C1 segment of cervical spinal cord (tissue), 14 donors: Measurements from ENCODE around the gene DNAH6.

Source experiments
- DNase-seq, 14 donors: peaks; one replicate each; lab custom pipeline; 2025; lab: John Stamatoyannopoulos, UW

Gene DNAH6

GRCh38 chr2:84796798-84797197 lies 280.5 kb downstream of the DNAH6 start:
- DNase-seq: no peak

- DNase-seq: no peak
Observed at GRCh38 chr2:84797271-84797670, 281.0 kb downstream of the DNAH6 start.

DNA sequence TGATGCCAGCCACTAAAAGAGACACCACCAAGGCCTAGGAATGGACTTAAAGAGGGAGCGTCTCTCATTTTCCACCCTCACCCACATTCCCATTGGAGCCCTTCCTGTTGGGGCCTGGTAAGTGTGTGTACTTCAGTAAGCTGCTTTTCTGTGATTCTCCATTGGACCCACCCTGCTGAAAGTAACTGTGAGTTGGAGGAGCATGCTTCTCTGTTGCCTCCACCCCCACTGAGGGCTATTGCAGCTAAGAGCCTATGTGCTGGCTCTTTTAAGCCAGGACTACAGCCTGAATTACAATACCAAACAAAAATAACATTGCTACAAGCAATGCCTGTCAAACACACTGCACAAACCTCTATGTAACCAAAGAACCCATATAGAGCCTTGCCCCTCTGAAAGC lies 283.5 kb downstream of the DNAH6 start:
- no peak for DNase-seq

GRCh38 chr2:84800194-84800805 lies 284.0 kb downstream of the DNAH6 start:
- DNase-seq: no peak

GRCh38 chr2:84801811-84802210 lies 285.5 kb downstream of the DNAH6 start:
- no peak for DNase-seq

DNA sequence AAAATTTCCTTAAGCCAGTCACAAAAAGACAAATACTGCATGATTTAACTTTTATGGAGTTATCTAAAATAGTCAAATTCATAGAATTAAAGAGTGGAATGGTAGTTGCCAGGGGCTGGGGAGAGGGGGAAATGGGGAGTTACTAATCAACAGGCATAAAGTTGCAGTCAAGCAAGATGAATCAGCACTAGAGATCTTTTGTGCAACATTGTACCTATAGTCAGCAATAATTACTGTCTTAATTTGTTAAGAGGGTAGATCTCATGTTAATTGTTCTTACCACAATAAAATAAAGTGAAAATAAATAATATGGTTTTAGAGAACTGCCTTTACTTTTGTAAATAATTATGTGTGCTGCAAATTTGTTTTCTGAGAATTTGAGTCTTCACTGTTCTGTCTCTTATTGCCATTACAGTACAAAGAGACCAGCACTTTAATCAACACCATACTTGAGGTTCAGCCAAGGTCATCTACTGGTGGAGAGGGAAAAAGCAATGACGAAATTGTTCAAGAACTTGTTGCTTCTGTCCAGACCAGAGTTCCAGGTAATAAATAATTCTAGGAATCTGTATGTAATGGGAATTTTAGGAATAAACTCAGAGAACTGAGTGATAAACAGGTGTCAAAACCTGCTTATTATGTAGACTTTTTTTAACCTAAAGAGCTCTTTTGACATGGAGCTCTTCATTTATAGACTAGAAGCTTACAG lies 289.1 kb downstream of the DNAH6 start:
- no peak for DNase-seq

- no peak for DNase-seq
Observed at GRCh38 chr2:84807063-84807485, 290.8 kb downstream of the DNAH6 start.

GRCh38 chr2:84808279-84808678 lies 292.0 kb downstream of the DNAH6 start:
- no peak for DNase-seq

DNA sequence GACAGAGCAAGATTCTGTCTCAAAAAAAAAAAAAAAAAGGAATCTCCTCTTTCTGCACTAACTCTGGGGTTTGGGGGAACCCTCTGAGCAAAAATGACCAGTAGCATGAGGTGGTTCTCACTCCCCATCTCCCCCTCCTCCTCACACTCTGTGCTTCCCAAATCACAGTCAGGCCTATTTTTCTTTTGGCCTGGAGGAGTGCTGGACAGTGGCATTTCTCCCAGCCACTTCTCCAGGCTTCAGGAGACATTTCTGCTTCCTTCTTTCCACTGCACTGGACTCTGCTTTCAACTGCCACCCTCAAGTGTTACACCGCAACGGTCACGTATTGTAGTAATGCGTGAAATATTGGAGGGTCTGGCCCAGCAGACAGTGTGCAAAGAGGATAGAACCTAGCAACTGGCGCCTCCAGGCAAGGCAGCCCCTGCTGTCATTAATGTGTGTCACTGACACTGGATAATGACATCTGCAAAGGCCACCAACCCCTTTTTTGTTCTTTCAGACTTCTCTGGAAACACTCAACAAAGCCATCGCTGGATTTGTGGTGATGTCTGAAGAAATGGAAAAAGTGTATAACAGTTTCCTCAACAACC lies 295.6 kb downstream of the DNAH6 start:
- DNase-seq: no peak

GRCh38 chr2:84815146-84815545 lies 298.8 kb downstream of the DNAH6 start:
- DNase-seq: no peak

DNA sequence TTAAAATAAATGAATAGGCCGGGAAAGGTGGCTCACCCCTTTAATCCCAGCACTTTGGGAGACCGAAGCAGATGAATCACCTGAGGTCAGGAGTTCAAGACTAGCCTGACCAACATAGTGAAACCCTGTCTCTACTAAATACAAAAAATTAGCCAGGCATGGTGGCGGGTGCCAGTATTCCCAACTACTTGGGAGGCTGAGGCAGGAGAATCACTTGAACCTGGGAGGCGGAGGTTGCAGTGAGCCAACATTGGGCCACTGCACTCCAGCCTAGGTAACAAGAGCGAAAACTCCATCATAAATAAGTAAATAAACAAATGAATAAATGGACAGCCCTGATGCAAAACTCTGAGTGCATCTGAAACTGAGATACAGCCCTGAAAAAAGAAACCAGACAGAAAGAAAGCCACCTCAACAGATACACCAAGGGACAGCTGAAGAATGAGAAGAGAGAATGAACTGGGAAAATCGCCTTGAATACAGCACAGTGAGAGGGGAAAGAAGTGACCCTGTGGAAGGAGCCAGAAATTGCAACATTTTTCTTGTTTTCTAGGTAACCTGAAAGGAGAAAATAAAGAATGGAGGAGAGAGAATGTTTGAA lies 300.2 kb downstream of the DNAH6 start:
- DNase-seq: no peak

DNA sequence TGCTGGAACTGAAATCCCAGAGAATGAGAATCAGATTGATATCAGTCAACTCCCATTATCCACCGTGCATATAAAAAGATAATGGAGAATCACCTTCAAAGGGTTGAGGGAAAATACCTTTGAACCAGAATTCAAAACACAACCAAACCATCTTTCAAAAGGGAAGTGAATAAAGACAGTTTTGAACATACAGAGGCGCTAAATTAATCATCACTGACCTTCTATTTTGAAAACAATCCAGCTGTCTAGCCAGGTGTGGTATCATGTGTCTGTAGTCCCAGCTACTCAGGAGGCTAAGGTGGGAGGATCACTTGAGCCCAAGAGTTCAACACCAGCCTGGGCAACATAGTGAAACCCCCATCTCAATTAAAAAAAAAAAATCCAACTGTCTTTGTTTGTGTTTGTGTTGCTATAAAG lies 300.9 kb downstream of the DNAH6 start:
- no peak for DNase-seq

DNA sequence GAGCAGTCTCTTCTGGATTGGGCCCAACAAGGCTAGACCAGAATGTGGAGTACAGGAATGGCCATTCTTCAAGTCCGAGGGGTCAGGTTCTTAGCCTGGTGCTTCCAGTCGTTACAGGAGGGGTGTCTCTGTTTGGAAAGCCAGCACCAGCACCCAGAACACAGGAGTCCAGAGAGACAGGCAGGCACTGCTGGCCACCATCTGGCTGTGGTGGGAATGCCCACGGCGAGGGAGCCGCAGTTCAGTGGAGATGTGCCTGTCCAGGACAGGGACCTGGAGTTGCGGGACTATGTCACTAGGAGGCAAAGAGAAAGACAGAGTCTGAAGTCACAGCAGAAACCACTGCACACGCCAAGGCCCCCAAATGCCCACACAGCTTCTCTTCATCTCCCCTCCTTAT lies 305.5 kb downstream of the DNAH6 start:
- DNase-seq: no peak

DNA sequence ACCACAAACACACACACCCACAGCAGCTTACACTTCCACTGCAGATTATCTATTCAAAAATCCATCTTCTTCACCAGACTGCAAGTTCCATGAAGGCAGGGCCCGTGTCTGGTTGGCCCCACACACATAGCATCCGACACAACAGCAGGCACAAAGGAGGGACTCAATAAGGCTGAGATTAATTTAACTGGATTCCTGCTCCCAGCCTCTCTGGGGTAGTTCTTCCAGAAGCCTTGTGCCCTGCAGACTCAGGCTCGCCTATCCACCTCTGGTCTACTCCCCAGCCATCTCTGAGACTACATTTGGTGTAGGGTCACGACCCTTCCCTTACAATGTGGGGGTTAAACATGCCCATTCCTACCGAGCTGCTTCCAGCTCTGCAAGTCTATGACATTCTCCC lies 306.9 kb downstream of the DNAH6 start:
- no peak for DNase-seq

DNA sequence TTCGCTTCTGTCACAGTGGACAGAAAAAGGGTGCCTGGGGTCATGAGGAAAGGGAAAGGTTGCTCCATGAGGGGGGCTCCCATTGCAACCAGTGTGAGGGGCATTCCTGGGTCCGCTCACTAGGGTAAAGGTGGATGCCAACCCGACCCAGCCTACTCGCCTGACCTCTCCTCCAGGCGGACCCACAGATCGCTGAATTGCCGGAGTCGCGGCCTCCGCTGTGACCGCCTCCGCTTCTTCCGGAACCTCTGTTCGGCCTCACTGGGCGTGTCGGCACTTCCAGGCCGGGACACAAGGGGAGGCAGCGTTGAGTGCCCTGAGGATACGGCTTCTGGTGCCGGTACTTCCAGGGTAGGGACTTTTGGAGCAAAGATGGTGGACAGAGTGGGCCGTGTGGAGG lies 307.5 kb downstream of the DNAH6 start:
- DNase-seq: no peak

DNA sequence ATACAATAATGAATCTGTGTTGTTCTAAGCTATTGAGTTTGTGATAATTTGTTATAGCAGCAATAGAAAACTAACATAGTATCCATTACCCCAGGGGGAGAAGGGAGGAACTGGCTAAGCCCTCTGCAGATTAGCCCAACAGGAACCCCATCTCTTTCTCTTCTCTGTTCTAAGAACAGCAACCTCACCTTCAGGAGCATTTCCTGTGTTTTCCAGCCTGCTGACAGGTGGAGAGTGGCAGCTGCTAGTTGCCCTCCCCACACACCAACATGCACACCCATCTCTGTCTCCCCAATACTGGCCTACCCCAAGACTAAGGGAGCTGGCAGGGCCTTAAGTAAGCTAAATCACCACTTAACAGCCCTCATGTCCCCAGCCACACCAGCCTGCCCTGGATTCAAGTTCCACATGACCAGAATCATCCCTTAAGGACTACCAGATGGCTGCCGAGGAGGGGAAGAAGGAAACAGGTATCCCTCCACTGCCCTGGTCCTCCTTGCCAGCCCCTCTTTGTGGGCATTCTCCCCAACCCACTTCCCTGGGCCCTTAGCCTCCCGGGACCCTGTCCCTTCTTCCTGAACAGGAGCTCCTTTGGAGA lies 311.8 kb downstream of the DNAH6 start:
- DNase-seq: no peak

DNA sequence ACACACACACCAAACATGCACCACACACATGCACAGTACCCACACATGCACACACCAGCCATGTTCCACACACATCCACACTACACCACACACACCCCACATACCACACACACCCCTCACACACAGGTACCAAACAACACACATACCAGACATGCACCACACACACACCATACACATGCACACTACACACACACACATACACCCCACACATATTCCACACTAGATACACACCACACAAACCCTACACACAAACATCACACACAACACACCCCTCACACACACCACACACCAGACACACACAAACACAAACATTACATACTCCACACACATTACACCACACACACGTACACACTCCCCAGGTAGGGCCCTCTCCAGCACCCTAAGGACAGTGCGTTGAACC lies 313.4 kb downstream of the DNAH6 start:
- no peak for DNase-seq

GRCh38 chr2:84830095-84830494 lies 313.8 kb downstream of the DNAH6 start:
- DNase-seq: peak in 6 of 14 donors; percentile 7 to 44 (median 12)

GRCh38 chr2:84830758-84831500 lies 314.6 kb downstream of the DNAH6 start:
- DNase-seq: no peak

DNA sequence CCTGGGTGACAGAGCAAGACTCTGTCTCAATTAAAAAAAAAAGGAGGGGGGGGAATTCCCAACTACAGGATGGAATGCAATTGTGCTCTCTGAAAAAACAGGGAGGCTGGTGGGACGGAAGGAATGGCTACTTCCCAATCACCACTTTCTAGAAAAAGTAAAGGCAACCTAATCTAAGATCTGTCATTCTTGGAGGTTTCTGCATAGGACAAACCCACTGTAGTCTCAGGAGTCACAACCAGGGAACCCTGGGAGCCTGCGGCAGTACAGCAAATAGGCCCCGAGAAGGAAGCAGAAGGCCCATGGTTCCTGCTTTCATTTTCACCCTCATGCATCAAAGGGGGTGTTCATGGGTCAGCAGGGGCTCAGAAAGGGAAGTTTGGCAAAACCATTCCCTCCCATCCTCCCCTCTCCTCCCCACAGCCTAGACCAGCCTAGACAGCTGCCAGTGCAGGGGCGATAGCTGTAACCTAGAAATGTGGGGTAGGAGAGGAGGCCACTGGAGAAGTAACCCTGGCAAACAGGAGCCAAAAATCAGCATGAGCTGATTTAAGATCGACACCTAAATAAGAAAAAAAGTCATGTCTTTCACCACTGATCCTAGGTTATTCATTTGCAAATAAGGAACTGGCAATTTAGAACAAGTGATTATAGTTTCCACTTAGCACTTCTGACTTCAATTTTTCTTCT lies 316.6 kb downstream of the DNAH6 start:
- DNase-seq: peak in 8 of 14 donors; percentile 21 to 64 (median 34)
